Femur (tissue), 1 donor: Measurements from ENCODE around the gene ADK.
A peak's percentile ranks its signal among the peaks of the same experiment; 100 is the strongest.
"Not testable (repeated sequence)": the region's sequence is repeated elsewhere in the genome, so short reads cannot be mapped to it uniquely, and the experiment has no call there.

ENCODE experiments used
- DNase-seq: peaks from one replicate; pipeline ENCODE4 v3.0.0-alpha.2; 2017

The ADK gene

GRCh38 chr10:74573497-74573896 lies 422.5 kb downstream of the ADK start:
- DNase-seq: not testable (repeated sequence)

- no peak for DNase-seq
These were observed 424.2 kb downstream of the ADK start for GRCh38 chr10:74575191-74575720.

GRCh38 chr10:74575912-74576311 lies 424.9 kb downstream of the ADK start:
- no peak for DNase-seq

GRCh38 chr10:74576586-74576985 lies 425.6 kb downstream of the ADK start:
- no peak for DNase-seq

- DNase-seq: not testable (repeated sequence)
These were observed 429.4 kb downstream of the ADK start for GRCh38 chr10:74580438-74580837.

- no peak for DNase-seq
These were observed 431.5 kb downstream of the ADK start for GRCh38 chr10:74582566-74582965.

GRCh38 chr10:74585231-74586087 lies 434.4 kb downstream of the ADK start:
- no peak for DNase-seq

GRCh38 chr10:74586088-74586585 lies 435.1 kb downstream of the ADK start:
- no peak for DNase-seq

GRCh38 chr10:74587109-74587854 lies 436.3 kb downstream of the ADK start:
- DNase-seq: no peak

GRCh38 chr10:74589226-74589673 lies 438.2 kb downstream of the ADK start:
- peak; percentile 88 for DNase-seq

- no peak for DNase-seq
These were observed 438.8 kb downstream of the ADK start for GRCh38 chr10:74589851-74590250.

- no peak for DNase-seq
These were observed 442.4 kb downstream of the ADK start for GRCh38 chr10:74593470-74593869.

- no peak for DNase-seq
These were observed 445.7 kb downstream of the ADK start for GRCh38 chr10:74596713-74597112.

GRCh38 chr10:74598891-74599566 lies 448.0 kb downstream of the ADK start:
- DNase-seq: no peak

GRCh38 chr10:74599672-74600071 lies 448.7 kb downstream of the ADK start:
- no peak for DNase-seq

GRCh38 chr10:74600170-74600569 lies 449.1 kb downstream of the ADK start:
- DNase-seq: no peak

- no peak for DNase-seq
These were observed 451.6 kb downstream of the ADK start for GRCh38 chr10:74602576-74602975.

GRCh38 chr10:74610299-74610698 lies 459.3 kb downstream of the ADK start:
- DNase-seq: no peak

- DNase-seq: no peak
These were observed 461.2 kb downstream of the ADK start for GRCh38 chr10:74612195-74612594.

GRCh38 chr10:74620626-74621025 lies 469.6 kb downstream of the ADK start:
- DNase-seq: no peak

GRCh38 chr10:74623786-74624185 lies 472.8 kb downstream of the ADK start:
- no peak for DNase-seq

GRCh38 chr10:74624501-74624900 lies 473.5 kb downstream of the ADK start:
- no peak for DNase-seq

GRCh38 chr10:74628136-74628535 lies 477.1 kb downstream of the ADK start:
- DNase-seq: no peak
